SJCRH30 (cell line): ENCODE results near the gene NYAP1. TPM values are rescaled to one million over a fixed set of nuclear protein-coding genes. Genes with fewer than 3 reads are reported as not detected.

Experiments used
- total RNA-seq: library from RNA; depleted of rRNA; stranded (reverse); fragments of >200 nt; shearing (Covaris generic); gene quantifications from 2 replicates; pipeline ENCODE4 v1.2.3, GENCODE V29; 2014; rRNA removed

NYAP1 gene
- total RNA-seq, 1 experiment from 2014 or later, result 0.49 TPM

Other genes with a start within 250 kb of the NYAP1 start
- 0.06 TPM in 1 of 2 replicates, not detected in the other for gene SPDYE3, start 176.2 kb upstream of the NYAP1 start, total RNA-seq
- 13.3 and 28.0 TPM in 2 replicates for gene PILRB, start 125.8 kb upstream of the NYAP1 start, total RNA-seq
- 0.83 TPM in 1 of 2 replicates, not detected in the other for gene PILRA, start 110.4 kb upstream of the NYAP1 start, total RNA-seq
- 1.1 and 1.2 TPM in 2 replicates for gene ZCWPW1, start 55.2 kb upstream of the NYAP1 start, total RNA-seq
- 48.2 and 50.6 TPM in 2 replicates for gene MEPCE, start 54.1 kb upstream of the NYAP1 start, total RNA-seq
- 11.2 and 11.7 TPM in 2 replicates for gene PPP1R35, start 47.4 kb upstream of the NYAP1 start, total RNA-seq
- gene SPACDR, start 19.7 kb upstream of the NYAP1 start, total RNA-seq, result not detected in 2 replicates
- gene TSC22D4, start 4.7 kb upstream of the NYAP1 start, total RNA-seq, result 13.7 and 14.7 TPM in 2 replicates
- 7.2 and 9.0 TPM in 2 replicates for gene AGFG2, start 55.3 kb downstream of the NYAP1 start, total RNA-seq
- gene SAP25, start 90.0 kb downstream of the NYAP1 start, total RNA-seq, result 0.30 and 1.2 TPM in 2 replicates
- gene LRCH4, start 102.2 kb downstream of the NYAP1 start, total RNA-seq, result 19.8 and 33.2 TPM in 2 replicates
- gene FBXO24, start 102.4 kb downstream of the NYAP1 start, total RNA-seq, result 0.10 TPM in 1 of 2 replicates, not detected in the other
- gene PCOLCE, start 118.4 kb downstream of the NYAP1 start, total RNA-seq, result 41.2 and 43.4 TPM in 2 replicates
- 13.8 and 13.9 TPM in 2 replicates for gene MOSPD3, start 128.6 kb downstream of the NYAP1 start, total RNA-seq
- gene TFR2, start 157.6 kb downstream of the NYAP1 start, total RNA-seq, result not detected in 2 replicates
- not detected in 2 replicates for gene ACTL6B, start 172.5 kb downstream of the NYAP1 start, total RNA-seq
- gene GNB2, start 189.8 kb downstream of the NYAP1 start, total RNA-seq, result 105 and 112 TPM in 2 replicates
- 17.8 and 22.6 TPM in 2 replicates for gene GIGYF1, start 210.3 kb downstream of the NYAP1 start, total RNA-seq
- 63.9 and 67.9 TPM in 2 replicates for gene POP7, start 222.2 kb downstream of the NYAP1 start, total RNA-seq
- gene EPO, start 236.5 kb downstream of the NYAP1 start, total RNA-seq, result not detected in 2 replicates
- not detected in 2 replicates for gene ZAN, start 249.7 kb downstream of the NYAP1 start, total RNA-seq